ENCODE data around the gene SLC25A12. TPM values are rescaled to one million over a fixed set of nuclear protein-coding genes. Genes with fewer than 3 reads are reported as not detected.

The SLC25A12 gene, protein sequence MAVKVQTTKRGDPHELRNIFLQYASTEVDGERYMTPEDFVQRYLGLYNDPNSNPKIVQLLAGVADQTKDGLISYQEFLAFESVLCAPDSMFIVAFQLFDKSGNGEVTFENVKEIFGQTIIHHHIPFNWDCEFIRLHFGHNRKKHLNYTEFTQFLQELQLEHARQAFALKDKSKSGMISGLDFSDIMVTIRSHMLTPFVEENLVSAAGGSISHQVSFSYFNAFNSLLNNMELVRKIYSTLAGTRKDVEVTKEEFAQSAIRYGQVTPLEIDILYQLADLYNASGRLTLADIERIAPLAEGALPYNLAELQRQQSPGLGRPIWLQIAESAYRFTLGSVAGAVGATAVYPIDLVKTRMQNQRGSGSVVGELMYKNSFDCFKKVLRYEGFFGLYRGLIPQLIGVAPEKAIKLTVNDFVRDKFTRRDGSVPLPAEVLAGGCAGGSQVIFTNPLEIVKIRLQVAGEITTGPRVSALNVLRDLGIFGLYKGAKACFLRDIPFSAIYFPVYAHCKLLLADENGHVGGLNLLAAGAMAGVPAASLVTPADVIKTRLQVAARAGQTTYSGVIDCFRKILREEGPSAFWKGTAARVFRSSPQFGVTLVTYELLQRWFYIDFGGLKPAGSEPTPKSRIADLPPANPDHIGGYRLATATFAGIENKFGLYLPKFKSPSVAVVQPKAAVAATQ
- 1 to 10 TPM; 8.7 to 9.5 TPM for total RNA-seq
- 15.0 TPM for polyA plus RNA-seq (2013, experiment 1 of 2)
- polyA plus RNA-seq (2013, experiment 2 of 2) = 17.0 TPM
- total RNA-seq = 7.6 to 66.0 (median 27.5) reads per million in 172 experiments

DNA sequence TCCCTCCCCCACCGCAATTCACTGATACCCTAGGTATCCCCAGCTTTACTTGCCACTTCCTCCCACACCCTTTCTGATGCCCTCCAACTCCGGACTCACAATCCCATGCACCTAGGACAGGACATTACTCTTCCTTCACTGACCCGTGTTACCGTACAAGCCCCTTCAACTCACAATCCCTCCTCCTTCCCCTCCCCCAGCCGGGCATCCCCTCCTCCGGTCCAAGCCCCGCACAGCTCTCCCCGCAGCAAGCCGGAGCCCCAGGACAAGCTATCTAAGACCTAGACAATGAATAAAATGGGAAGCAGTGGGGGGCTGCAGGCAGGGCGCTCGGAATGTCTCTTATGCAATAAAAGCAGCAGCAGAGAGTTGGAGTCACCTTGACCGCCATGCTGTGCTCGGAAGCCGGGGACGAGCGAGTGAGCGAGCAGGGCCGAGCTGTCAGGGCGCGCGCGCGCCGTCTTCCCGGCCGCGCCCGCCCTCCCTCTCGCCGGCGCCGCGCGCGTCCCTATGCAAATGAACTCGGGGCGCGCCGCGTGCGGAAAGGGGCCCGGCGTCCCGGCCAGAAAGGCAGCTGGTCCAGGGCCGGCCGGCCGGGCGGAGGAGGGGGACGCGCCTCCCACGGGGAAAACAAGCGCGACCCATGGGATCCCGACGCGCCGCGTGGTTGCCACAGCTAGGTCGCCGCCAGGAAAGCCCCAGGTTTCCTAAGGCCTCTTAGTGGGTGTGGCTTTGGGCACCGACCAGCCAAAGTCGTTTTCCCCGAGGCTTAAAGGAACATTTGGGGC is at the start of gene SLC25A12:
TSS of gene SLC25A12 (minus strand) at position 421 of the 788 bp plus-strand sequence. CDS start at position 391, 30 bp downstream.
- TF ChIP-seq, protein P1, sequence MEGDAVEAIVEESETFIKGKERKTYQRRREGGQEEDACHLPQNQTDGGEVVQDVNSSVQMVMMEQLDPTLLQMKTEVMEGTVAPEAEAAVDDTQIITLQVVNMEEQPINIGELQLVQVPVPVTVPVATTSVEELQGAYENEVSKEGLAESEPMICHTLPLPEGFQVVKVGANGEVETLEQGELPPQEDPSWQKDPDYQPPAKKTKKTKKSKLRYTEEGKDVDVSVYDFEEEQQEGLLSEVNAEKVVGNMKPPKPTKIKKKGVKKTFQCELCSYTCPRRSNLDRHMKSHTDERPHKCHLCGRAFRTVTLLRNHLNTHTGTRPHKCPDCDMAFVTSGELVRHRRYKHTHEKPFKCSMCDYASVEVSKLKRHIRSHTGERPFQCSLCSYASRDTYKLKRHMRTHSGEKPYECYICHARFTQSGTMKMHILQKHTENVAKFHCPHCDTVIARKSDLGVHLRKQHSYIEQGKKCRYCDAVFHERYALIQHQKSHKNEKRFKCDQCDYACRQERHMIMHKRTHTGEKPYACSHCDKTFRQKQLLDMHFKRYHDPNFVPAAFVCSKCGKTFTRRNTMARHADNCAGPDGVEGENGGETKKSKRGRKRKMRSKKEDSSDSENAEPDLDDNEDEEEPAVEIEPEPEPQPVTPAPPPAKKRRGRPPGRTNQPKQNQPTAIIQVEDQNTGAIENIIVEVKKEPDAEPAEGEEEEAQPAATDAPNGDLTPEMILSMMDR (IDR thresholded peaks at IDR 0.05) = no peak
- Histone ChIP-seq H3K4me1 (ENCODE audit: insufficient read depth, low read length) (peaks cover 6% of the 10 kb centered on the region), H3K4me3 (ENCODE audit: low read length) (peak within 1 kb of the TSS; percentile 93), H3K36me3 (ENCODE audit: insufficient read depth, low read length) (peaks cover 6% of the 10 kb centered on the region), H3K9me3 (ENCODE audit: control insufficient read depth in 1 of 2, insufficient read depth in 1 of 2, low read length in 2 of 2) (peaks cover 0 to 3% of the 10 kb centered on the region in 2 experiments), H3K27ac (ENCODE audit: low read depth in 1 of 2, low read length in 2 of 2) (peak within 1 kb of the TSS; percentile 21 to 33), H3K27me3 (ENCODE audit: control insufficient read depth in 1 of 2, insufficient read depth in 2 of 2, low read length in 2 of 2) (peaks cover 0 to 3% of the 10 kb centered on the region in 2 experiments)
- ChIA-PET CTCF (interaction anchor here (1.1 to 1.4 kb wide), 2 partner anchors 28 to 661 kb away, joined by 3 read pairs; partner anchors contain the start of gene HAT1), POLR2A (interaction anchor here (0.7 to 1.2 kb wide), 7 partner anchors 10 to 207 kb away, joined by 3 to 14 read pairs (median 4); partner anchors contain the start of genes DYNC1I2, HAT1 and METAP1D)
- intact Hi-C loops (cut with DNase I, micrococcal nuclease) = loop anchor here (2.0 to 10.0 kb wide), 4 partner anchors 27 to 661 kb away; partner anchors contain the start of genes HAT1 (in 1 of the 2), METAP1D (in 1 of the 2) and PDK1 (in 1 of the 2)
- no peaks in the 10 kb centered on the region for H3K9me3 Mint-ChIP-seq
- no peaks in the 10 kb centered on the region for H3K27me3 Mint-ChIP-seq
- peak within 1 kb of the TSS; percentile 94 for H3K4me3 Mint-ChIP-seq
- ATAC-seq (ENCODE audit: poor library complexity) (peak; percentile 92), DNase-seq (peak; percentile 43 to 87 (median 68))
- peaks cover 44% of the 10 kb centered on the region for H3K4me1 Mint-ChIP-seq (ENCODE audit: low read depth)
- H3K36me3 Mint-ChIP-seq (ENCODE audit: low read depth) = peaks cover 34% of the 10 kb centered on the region
- H3K27ac Mint-ChIP-seq = peak within 1 kb of the TSS; percentile 80

DNA sequence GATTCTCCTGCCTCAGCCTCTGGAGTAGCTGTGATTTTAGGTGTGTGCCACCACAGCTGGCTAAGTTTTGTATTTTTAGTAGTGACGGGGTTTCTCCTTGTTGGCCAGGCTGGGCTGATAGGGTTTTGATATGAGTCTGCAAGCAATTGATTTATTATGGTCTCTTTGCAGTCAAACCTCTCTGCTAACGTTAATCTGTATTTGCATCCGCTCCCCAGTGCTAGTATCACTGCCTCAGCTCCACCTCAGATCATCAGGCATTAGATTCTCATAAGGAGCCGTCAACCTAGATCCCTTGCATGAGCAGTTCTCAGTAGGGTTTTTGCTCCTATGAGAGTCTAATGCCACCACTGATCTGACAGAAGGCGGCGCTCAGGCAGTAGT is 47.3 kb upstream of the SLC25A12 start:
- intact Hi-C loops (cut with DNase I, micrococcal nuclease) = no loop called here
- TF ChIP-seq, protein P1 (IDR thresholded peaks at IDR 0.05) = no peak
- H3K4me1 ChIP-seq (ENCODE audit: insufficient read depth, low read length) = peaks cover 3% of the 10 kb centered on the region
- no peak for DNase-seq
- H3K4me3 Mint-ChIP-seq = no peak overlapping the region
- no peaks in the 10 kb centered on the region for H3K9me3 ChIP-seq (ENCODE audit: control insufficient read depth in 1 of 2, insufficient read depth in 1 of 2, low read length in 2 of 2)
- ChIA-PET POLR2A (interaction anchor here (0.6 kb wide), 1 partner anchor 66 kb away, joined by 3 read pairs; no protein-coding TSS in a partner anchor), CTCF (no interaction called here)
- H3K27me3 Mint-ChIP-seq = no peaks in the 10 kb centered on the region
- peaks cover 24% of the 10 kb centered on the region for H3K36me3 Mint-ChIP-seq (ENCODE audit: low read depth)
- ATAC-seq (ENCODE audit: poor library complexity) = no peak
- peaks cover 35% of the 10 kb centered on the region for H3K4me1 Mint-ChIP-seq (ENCODE audit: low read depth)
- no peak overlapping the region for H3K4me3 ChIP-seq (ENCODE audit: low read length)
- no peaks in the 10 kb centered on the region for H3K27me3 ChIP-seq (ENCODE audit: control insufficient read depth in 1 of 2, insufficient read depth in 2 of 2, low read length in 2 of 2)
- H3K27ac Mint-ChIP-seq = no peak overlapping the region
- no peak overlapping the region for H3K27ac ChIP-seq (ENCODE audit: low read depth in 1 of 2, low read length in 2 of 2)
- H3K36me3 ChIP-seq (ENCODE audit: insufficient read depth, low read length) = no peaks in the 10 kb centered on the region
- H3K9me3 Mint-ChIP-seq = no peaks in the 10 kb centered on the region

DNA sequence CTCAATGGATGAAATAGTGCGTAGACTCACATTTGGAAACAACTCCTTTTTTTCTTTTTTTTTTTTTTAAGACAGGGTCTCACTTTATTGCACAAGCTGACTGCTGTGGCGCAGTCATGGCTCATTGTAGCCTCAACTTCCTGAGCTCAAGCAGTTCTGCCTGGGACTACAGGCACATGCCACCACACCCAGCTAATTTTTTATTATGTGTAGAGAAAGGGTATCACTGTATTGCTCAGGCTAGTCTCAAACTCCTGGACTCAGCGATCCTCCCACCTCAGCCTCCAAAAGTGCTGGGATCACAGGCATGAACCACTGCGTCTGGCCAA is 45.7 kb upstream of the SLC25A12 start:
- Histone ChIP-seq H3K36me3 (ENCODE audit: insufficient read depth, low read length) (no peaks in the 10 kb centered on the region), H3K27ac (ENCODE audit: low read depth in 1 of 2, low read length in 2 of 2) (no peak overlapping the region), H3K27me3 (ENCODE audit: control insufficient read depth in 1 of 2, insufficient read depth in 2 of 2, low read length in 2 of 2) (no peaks in the 10 kb centered on the region), H3K9me3 (ENCODE audit: control insufficient read depth in 1 of 2, insufficient read depth in 1 of 2, low read length in 2 of 2) (no peaks in the 10 kb centered on the region), H3K4me1 (ENCODE audit: insufficient read depth, low read length) (peaks cover 3% of the 10 kb centered on the region), H3K4me3 (ENCODE audit: low read length) (no peak overlapping the region)
- Mint-ChIP-seq H3K4me3 (no peak overlapping the region), H3K36me3 (ENCODE audit: low read depth) (peaks cover 26% of the 10 kb centered on the region), H3K9me3 (no peaks in the 10 kb centered on the region), H3K27me3 (no peaks in the 10 kb centered on the region), H3K4me1 (ENCODE audit: low read depth) (peaks cover 44% of the 10 kb centered on the region), H3K27ac (no peak overlapping the region)
- TF ChIP-seq, protein P1 (IDR thresholded peaks at IDR 0.05) = no peak
- CTCF ChIA-PET = no interaction called here
- POLR2A ChIA-PET = no interaction called here
- ATAC-seq (ENCODE audit: poor library complexity) = no peak
- no peak for DNase-seq
- intact Hi-C loops (cut with DNase I, micrococcal nuclease) = no loop called here
